NCI-H1694 (cell line): ENCODE data around the gene CPNE9.
A peak's percentile ranks its signal among the peaks of the same experiment; 100 is the strongest.

Source experiments
- DNase-seq: peaks from one replicate; lab custom pipeline; 2025; lab: John Stamatoyannopoulos, UW

CPNE9 gene

DNA sequence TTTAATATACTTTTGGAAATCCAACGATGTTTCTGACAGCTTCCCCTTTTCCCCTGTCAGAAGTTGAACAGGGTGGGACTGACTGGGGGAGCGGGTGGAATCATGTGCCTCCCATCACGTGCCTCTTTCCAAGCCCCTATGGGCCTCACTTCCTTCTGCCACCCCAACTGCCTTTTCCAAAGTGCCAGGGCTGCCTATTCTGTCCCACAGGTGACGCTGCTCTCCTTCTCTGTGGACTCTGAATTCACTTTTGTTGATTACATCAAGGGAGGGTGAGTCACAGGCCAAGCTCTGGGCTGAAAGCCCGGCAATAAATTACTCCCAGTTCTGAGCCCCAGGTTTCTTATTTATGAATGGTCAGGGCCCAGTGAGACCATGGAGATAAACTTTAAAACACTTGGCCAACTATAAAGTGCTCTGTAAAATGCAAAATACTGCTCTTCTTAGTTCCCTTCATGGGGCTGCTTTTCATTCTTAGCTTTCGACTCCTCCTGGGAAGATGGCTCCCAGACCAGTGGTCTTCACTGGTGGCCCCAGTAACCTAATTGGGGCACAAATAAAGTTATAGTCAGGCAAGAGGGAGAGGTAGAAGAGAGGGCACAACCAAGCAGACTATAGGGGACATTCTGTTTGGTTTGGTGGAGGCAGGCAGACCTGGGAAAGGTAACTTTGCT is 12.3 kb downstream of the CPNE9 start:
- DNase-seq, result no peak

DNA sequence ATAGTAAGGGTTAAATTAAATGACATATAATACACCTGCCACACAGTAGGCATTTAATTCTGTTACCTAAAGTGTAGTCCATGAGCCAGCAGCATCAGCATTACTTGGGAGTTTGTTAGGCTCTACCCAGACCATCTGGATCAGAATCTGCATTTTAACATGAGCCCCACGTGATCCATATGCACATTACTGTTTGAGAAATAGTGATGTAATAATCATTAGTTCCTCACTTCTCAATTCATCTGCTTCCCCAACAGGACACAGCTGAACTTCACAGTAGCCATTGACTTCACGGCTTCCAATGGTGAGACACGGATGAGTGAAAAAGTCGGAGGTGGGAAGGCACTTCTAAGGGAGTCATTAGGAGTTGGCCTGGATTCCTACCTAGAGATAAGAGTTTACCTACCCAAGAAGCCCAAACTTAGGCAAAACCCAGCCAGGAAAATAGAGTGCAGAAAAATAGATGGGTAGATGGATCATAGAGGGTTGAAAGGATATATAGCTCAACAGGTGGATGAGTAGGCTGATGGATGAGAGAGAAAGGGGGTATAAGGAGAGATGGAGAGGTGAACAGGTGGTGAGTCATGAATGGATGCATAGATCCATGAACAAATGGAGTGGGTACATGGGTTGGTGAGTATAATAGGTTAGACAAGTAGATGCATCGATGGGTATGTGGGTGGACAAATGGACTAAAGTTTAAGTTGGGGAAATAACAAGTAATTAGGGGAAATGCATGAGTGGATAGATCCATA is 13.3 kb downstream of the CPNE9 start:
- no peak for DNase-seq

DNA sequence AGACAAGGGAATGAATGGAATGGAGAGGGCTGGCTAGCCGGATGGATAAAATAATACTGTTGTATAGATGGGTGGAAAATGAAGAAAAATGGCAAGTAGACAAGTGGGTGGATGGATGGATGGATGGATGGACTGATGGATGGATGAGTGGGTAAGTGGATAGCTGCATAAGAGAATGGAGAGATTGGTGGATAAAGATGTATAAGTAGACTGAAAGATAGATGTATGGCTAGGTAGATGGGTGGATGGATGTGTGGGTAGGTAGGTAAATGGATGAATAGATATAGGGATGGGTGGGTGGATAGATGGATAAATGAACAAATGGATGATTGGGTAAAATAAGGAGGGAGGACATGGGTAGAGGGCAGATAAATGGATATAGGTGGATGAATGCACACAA is 13.9 kb downstream of the CPNE9 start:
- DNase-seq, result no peak

DNA sequence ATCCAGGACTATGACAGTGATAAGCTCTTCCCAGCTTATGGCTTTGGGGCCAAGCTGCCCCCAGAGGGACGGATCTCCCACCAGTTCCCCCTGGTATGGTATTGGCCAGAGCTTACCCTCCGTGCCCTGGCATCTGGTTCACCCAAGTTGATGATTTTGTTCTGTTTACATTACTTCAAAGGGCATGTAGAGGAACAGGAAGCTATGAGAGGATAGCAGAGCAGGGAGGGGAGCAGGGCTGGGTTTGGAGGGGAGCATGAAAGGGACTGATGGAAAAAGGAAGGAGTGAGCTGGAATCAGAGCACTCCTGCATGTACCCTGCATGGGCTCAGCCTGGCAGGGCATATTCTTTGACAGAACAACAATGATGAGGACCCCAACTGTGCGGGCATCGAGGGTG is 14.5 kb downstream of the CPNE9 start:
- DNase-seq, result no peak

DNA sequence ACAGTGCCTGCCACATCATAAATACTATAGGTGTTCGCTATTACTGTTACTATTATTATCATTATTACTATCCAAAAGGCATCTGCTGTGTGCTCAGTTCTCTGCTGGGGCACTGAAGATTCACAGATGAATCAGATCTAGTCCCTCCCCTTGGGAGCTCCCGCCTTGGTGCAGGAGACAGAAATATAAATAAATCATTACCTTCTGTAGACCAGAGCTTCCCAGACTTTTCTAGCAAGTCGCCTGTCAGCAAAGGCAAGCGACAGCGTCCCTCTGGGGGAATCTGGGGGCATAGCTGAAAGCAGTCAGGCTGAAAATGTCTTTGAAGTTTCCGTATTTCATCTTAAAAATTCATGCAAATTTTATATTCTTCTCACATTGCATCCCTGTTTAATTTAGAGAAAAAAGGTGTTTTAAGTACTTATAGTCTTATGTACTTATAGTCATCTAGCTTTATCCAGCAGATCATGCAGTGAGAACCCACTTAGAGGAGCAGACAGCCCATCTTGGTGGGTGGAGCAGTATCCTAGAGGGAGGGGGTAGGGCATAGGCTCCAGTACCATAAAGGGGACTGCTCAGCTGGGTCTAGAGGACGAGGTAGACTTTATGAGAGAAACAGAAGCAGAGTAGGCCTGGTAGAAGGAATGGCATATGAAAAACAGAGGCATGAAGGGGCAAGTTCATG is 17.5 kb downstream of the CPNE9 start:
- no peak for DNase-seq

DNA sequence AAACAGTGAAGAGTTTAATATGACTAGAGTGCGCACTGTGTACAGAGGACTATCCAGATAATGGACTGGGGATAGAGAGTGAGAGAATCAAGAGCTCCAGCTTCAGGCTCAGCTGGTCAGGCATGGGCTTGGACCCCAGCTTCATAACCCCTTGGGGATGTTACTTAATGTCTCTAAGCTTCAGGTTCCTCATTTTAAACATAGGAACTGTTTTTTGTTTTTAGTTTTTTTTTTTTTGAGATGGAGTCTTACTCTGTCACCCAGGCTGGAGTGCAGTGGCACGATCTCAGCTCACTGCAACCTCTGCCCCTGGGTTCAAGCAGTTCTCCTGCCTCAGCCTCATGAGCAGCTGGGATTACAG is 18.0 kb downstream of the CPNE9 start:
- DNase-seq, result no peak

DNA sequence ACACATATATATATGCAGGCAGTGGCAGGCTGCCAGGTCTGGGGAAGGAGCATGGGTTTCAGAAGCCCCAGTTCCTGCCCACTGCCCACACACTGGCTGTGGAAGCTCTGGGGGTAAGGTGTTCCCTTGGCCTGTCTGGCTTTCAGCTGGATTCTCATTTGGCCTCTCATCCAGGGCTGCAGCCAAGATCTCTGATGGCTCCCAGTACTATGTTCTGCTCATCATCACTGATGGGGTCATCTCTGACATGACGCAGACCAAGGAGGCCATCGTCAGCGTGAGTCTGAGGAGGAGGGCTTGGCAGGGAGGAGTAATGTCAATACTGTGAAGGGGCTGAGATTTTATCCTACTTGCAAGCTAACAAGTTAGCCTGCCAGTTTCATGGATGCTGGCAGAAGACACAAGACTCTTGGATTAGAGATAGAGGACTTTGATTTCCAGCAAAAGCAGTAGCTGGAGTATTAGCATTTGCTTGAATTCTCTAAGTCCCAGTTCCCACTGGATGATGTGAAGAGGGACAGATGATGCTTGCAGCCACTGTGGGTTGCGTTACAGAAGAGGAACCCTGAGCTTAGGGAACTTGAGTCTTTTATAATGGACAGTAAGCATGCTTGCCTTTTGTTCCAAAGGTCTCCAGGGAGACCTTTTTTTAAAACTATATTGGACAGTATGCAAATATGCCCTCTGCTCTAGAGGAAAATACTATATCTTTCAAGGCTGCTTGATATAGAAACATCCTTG is 22.3 kb downstream of the CPNE9 start:
- no peak for DNase-seq

DNA sequence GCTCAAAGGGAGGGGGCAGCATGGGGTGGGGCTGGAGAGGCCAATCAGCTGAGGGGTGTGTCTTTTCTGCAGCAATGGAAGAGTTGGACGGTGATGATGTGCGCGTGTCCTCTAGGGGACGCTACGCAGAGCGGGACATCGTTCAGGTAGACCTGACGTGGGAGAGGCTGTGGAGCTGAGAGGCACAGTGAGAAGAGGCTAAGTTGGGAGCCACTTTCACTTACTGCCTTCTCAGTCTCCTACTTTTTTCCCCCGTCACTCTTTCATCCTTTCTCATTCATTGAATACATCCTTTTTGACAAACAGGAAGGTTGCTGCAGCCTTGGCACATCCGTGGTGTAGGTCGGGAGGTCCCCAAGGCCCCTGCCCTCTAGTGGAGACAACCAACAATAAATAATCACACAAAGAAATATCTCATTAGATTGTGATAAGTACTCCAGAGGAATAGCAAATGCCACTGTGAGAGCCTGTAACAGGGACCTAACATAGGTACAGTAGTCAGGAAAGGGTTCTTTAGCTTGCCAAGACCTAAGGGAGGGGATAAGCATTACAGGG is 23.5 kb downstream of the CPNE9 start:
- DNase-seq, result peak; percentile 41

DNA sequence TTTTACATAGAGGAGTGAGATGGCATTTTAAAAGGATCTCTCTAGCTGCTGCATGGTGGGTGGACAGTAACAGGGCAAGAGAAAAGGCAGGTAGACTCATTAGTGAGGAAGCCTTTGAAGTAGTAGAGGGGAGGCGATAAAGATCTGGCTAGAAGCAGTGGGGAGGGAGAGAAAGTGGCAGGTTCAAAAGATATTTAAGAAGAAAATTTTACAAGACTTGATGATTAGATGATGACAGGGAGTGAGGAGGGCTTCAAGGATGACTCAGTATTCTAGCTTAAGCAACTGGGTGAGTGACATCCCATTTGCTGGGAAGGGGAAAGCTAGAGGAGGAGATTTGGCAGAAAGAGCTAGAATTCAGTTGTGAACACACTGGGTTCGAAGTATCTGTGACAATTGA is 24.1 kb downstream of the CPNE9 start:
- no peak for DNase-seq

DNA sequence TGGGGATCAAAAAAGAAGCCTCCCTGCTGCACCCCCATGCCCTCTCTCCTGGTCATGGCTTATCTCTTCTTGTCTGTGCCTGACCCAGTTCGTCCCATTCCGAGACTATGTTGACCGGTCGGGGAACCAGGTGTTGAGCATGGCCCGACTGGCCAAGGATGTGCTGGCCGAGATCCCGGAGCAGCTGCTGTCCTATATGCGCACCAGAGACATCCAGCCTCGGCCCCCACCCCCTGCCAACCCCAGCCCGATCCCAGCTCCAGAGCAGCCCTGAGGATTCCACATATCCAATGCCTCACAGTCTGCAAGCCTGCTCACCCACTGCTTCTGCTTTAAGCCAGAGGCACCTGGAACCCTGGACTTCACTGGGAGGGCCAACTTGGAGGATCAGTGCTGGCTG is 25.8 kb downstream of the CPNE9 start:
- no peak for DNase-seq

DNA sequence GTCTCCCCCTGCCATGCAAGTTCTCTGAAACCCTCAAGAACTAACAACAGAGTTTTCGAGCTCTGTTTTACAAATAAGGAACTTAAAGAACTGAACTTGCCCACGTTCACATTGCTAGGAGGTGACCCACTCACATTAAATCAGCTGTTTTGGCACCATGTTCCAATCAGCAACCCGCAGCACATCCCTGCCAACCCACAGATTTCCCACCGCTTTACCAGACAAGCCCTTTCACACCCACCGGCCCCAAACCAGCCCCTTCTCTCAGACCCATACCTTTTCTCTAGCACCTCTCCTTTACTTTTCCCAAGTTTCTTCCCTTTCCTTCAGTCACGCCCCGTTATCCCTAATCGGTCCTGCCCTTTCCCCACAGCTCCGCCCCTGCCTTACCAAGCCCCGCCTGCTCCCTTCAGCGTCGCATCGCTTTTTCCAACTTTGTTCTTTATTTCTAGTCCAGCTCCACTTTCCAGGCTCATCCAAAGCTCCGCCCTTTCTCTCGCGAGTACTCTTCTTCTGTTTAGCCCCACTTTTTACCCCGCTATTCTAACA is 27.1 kb downstream of the CPNE9 start:
- DNase-seq, result no peak

DNA sequence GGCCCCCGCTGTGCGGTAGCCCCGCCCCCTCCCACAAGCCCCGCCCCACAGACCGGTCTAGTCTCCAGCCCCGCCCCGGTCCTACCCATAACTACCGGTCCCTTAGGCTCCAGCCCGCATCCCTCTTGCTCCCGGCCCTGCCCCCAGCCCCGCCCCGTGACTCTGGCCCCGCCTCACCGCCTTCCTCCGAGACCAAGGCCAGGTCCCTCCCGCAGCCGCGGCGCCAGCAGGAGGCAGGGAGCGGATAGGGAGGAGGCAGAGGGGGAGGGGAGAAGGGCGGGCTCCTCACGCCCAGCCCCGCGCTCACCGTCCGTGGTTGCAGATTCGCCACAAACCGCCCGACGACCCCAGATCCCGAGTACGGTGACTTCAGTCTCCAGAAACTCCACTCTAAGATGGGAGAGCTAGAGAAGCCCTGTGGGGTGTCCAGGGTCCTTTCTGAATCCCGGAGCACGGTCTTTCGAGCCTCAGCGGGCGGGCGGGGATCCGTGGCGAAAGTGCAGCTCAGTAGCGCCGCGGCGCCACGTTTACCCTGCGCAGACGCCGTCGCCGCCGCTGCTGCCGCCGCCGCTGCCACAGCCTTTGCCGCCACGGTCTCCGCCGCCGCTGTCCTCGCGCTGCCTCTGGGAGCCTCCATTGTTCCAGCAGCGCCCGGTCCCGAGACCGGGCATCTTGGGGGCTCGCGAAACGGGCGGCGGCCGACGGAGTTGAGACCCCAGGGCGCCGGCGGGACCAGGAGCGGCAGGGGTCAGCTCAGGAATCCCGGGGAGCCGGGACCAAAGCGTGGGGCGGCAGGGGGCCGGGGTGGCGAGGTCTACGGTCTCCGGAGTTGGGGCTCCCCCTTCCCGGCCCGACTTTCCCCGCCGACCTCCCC is 27.8 kb downstream of the CPNE9 start, which contains the start of gene BRPF1:
Gene BRPF1 (plus strand): TSS at position 530 of the 874 bp plus-strand sequence. CDS start 2,406 bp downstream, outside the sequence.
- peak; percentile 81 for DNase-seq

DNA sequence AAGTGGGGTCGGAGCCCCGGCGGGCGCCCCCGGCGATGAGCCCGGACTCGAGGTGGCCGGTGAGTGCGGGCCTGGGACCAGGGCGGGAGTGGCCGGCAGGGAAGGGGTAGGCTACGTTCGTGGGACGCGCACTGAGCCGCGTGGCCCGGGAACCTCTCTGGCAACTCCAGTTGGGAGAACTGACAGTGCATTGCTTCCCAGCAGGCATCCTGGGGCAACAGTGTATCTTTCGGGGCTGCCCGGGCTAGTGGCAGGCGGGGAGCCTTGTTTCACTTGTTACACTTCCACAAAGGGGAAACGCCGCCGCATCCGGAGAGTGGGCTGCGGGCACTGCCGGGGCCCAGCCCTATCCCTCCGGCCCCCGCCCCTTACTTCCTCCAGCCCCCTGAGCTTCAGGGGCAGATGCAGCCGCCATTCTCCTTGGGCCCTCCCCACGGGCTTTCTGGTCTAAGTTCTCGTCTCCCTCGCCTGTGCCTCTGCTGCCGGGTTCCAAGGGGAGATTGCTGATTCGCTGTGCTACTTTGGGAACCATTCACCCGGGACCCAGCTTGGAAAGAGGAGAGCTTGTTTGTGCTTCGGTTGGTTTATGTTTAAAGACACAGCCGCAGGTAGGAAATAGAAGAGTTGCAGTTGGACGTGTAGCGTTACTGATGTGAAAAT is 28.6 kb downstream of the CPNE9 start:
- no peak for DNase-seq

DNA sequence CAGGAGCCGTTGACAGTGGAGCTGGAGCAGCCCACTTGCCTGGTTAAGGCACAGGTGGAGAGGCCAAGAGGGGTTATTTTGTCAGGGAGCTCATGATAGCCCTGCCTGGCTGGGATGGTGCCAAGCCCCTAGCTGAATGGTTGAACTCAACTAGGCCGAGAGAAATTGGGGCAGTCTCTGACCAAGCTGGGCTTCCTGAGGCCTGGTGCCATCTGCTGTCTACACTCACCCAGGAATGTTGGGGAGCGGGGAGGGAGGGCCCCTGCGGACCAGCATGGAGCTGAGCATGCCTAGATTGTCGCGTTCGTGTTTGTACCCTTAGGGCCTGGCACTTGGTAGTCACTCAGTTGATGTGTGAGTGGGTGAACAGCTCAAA is 29.1 kb downstream of the CPNE9 start:
- DNase-seq, result no peak

DNA sequence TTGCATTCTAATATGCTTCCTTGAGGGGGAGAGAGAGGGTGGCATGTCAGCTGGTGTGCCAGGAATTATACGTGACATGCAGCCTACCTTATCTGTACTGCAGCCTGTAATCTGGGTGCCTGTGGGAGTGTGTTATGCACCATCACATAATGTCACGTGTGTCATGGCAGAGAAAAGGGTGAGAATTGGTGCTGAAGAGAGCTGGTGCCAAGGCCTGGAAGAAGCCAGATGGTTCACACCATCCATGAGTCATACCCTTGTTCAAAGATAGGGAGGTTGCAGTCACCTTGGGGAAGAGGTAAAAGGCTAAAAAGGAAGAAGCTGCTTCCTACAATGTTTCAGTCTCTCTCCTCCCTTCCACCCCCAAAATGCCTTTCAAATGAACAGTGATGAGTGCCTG is 33.2 kb downstream of the CPNE9 start:
- DNase-seq, result no peak

DNA sequence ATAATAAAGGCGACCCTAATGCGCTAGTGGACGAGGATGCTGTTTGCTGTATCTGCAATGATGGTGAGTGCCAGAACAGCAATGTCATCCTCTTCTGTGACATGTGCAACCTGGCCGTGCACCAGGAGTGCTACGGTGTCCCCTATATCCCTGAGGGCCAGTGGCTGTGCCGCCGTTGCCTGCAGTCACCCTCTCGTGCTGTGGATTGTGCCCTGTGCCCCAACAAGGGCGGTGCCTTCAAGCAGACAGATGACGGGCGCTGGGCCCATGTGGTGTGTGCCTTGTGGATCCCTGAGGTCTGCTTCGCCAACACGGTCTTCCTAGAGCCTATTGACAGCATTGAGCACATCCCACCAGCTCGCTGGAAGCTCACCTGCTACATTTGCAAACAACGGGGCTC is 35.5 kb downstream of the CPNE9 start:
- no peak for DNase-seq

DNA sequence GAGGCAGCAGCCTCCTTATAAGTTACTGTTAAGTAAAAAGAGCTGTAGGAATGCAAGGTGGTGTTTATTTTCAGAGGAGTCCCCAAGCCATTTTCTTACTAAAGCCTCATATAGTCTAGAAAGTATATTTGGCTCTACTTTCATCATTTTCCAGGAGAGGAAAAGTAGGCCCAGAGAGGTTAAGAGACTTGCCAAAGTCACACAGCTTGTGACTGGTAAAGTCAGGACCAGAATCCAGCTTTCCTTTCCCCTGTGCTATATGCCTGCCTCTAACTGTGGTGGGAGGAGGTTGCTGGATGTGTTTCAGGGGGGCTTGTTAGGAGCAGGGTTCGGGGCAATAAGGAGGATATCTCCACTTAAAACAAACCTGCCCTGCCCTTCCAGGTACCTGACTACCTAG is 38.9 kb downstream of the CPNE9 start:
- DNase-seq, result no peak

DNA sequence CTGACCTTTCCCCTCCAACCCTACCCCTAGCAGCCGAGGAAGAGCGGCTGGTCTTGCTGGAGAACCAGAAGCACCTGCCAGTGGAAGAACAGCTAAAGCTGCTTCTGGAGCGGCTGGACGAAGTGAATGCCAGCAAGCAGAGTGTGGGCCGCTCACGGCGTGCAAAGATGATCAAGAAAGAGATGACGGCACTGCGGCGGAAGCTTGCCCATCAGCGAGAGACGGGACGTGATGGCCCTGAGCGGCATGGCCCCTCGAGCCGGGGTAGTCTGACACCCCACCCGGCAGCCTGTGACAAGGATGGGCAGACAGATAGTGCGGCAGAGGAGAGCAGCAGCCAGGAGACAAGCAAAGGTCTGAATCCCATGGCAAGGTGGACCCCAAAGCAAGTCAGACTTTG is 39.9 kb downstream of the CPNE9 start:
- DNase-seq, result no peak

DNA sequence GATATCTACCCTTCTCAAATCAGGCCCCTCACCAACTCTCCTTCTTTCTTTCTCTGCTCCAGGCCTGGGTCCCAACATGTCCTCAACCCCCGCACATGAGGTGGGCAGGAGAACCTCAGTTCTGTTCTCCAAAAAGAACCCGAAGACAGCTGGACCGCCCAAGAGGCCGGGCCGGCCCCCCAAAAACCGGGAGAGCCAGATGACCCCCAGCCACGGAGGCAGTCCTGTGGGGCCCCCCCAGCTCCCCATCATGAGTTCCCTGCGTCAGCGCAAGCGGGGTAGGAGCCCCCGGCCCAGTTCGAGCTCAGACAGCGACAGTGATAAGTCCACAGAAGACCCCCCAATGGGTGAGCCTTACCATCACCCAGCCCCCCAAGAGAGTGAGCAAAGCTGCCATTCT is 40.5 kb downstream of the CPNE9 start:
- DNase-seq, result no peak

DNA sequence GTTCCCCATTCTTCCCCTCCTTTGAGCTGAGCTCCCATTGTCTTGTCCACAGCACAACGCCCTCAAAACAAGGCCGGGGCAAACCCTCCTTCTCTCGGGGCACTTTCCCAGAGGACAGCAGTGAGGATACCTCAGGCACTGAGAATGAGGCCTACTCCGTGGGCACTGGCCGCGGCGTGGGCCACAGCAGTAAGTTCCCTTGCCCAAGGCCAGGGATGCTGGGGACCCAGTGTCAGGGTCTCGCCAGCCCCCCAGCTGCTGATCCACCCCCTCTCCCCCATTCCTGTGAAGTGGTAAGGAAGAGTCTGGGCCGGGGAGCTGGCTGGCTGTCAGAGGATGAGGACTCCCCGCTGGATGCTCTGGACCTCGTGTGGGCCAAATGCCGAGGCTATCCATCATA is 41.9 kb downstream of the CPNE9 start:
- no peak for DNase-seq
